Measurements from ENCODE around the gene SLAMF1.

Gene SLAMF1

GRCh38 chr1:160625321-160625720 lies 21.5 kb downstream of the SLAMF1 start:
- Histone ChIP-seq H3K27me3 (peaks cover 5% of the 10 kb centered on the region; the same call in 1 of the 2 replicates), H3K4me1 (no peaks in the 10 kb centered on the region), H3K36me3 (no peaks in the 10 kb centered on the region), H3K4me3 (ENCODE audit: low read depth, low read length) (no peak overlapping the region), H3K9me3 (no peaks in the 10 kb centered on the region)
- no peak for DNase-seq
- no peak for TF ChIP-seq CTCF (IDR thresholded peaks at IDR 0.05; ENCODE audit: low read depth, low read length)

GRCh38 chr1:160624464-160624863 lies 22.4 kb downstream of the SLAMF1 start:
- Histone ChIP-seq H3K27me3 (peaks cover 5% of the 10 kb centered on the region; the same call in 1 of the 2 replicates), H3K4me1 (no peaks in the 10 kb centered on the region), H3K4me3 (ENCODE audit: low read depth, low read length) (no peak overlapping the region), H3K36me3 (no peaks in the 10 kb centered on the region), H3K9me3 (no peaks in the 10 kb centered on the region)
- TF ChIP-seq CTCF (IDR thresholded peaks at IDR 0.05; ENCODE audit: low read depth, low read length): no peak
- DNase-seq: no peak

GRCh38 chr1:160623862-160624261 lies 23.0 kb downstream of the SLAMF1 start:
- no peak for DNase-seq
- no peak overlapping the region for H3K4me3 ChIP-seq (ENCODE audit: low read depth, low read length)
- H3K27me3 ChIP-seq: peaks cover 5% of the 10 kb centered on the region; the same call in 1 of the 2 replicates
- no peaks in the 10 kb centered on the region for H3K36me3 ChIP-seq
- no peaks in the 10 kb centered on the region for H3K4me1 ChIP-seq
- TF ChIP-seq CTCF (IDR thresholded peaks at IDR 0.05; ENCODE audit: low read depth, low read length): no peak
- no peaks in the 10 kb centered on the region for H3K9me3 ChIP-seq

- DNase-seq: no peak
- no peak for TF ChIP-seq CTCF (IDR thresholded peaks at IDR 0.05; ENCODE audit: low read depth, low read length)
Observed at GRCh38 chr1:160623227-160623633, 23.6 kb downstream of the SLAMF1 start.

GRCh38 chr1:160622501-160623226 lies 24.2 kb downstream of the SLAMF1 start:
- no peaks in the 10 kb centered on the region for H3K9me3 ChIP-seq
- peaks cover 5% of the 10 kb centered on the region; the same call in 1 of the 2 replicates for H3K27me3 ChIP-seq
- H3K4me3 ChIP-seq (ENCODE audit: low read depth, low read length): no peak overlapping the region
- no peak for TF ChIP-seq CTCF (IDR thresholded peaks at IDR 0.05; ENCODE audit: low read depth, low read length)
- DNase-seq: no peak
- no peaks in the 10 kb centered on the region for H3K36me3 ChIP-seq
- H3K4me1 ChIP-seq: no peaks in the 10 kb centered on the region

More at GRCh38 chr1:160623227-160623633, 23.6 kb downstream of the SLAMF1 start:
- no peak overlapping the region for H3K4me3 ChIP-seq (ENCODE audit: low read depth, low read length)
- H3K4me1 ChIP-seq: no peaks in the 10 kb centered on the region
- H3K27me3 ChIP-seq: peaks cover 5% of the 10 kb centered on the region; the same call in 1 of the 2 replicates
- H3K36me3 ChIP-seq: no peaks in the 10 kb centered on the region
- H3K9me3 ChIP-seq: no peaks in the 10 kb centered on the region
